GM12872 (cell line): ENCODE results near the gene TFCP2L1.

Source experiments
- TF ChIP-seq, protein P1 (sequence below): IDR thresholded peaks from 3 replicates; pipeline ENCODE4 v1.5.1; 2011; ENCODE audit warnings: low read depth, mild to moderate bottlenecking, low read length, moderate library complexity; ENCODE audit not compliant: insufficient read depth

TFCP2L1 gene

DNA sequence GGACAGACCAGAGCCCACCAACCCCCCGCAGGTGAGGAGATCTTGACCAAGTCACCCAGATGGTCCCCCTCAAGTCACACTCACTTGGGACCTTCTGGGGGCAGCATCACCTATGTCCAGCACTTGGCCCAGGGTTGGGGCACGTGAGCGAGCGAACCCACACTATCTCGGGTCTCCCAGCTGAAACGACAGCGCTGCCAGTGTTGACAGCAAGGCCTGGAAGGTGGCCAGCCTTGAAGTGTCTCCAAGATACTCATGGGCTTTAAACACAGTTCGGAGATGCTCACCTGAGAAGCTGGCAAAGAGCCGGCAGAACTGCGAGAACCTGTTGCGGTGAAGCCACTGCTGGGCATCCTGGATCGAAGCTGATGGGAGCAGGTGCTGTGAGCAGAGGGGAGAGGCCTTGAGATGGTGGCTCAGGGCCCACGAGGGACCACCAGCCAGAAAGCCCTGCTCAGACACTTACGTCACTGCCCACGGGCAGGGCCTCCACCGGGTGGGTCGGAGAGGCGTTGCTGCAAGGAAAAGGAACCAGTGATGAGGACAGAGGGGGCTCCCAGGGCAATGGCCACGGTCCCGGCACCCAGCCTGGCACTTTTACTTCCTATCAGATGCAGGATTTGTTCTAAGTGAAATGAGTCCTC, 47.5 kb downstream of the TFCP2L1 start:
- TF ChIP-seq, protein P1, sequence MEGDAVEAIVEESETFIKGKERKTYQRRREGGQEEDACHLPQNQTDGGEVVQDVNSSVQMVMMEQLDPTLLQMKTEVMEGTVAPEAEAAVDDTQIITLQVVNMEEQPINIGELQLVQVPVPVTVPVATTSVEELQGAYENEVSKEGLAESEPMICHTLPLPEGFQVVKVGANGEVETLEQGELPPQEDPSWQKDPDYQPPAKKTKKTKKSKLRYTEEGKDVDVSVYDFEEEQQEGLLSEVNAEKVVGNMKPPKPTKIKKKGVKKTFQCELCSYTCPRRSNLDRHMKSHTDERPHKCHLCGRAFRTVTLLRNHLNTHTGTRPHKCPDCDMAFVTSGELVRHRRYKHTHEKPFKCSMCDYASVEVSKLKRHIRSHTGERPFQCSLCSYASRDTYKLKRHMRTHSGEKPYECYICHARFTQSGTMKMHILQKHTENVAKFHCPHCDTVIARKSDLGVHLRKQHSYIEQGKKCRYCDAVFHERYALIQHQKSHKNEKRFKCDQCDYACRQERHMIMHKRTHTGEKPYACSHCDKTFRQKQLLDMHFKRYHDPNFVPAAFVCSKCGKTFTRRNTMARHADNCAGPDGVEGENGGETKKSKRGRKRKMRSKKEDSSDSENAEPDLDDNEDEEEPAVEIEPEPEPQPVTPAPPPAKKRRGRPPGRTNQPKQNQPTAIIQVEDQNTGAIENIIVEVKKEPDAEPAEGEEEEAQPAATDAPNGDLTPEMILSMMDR: no peak

DNA sequence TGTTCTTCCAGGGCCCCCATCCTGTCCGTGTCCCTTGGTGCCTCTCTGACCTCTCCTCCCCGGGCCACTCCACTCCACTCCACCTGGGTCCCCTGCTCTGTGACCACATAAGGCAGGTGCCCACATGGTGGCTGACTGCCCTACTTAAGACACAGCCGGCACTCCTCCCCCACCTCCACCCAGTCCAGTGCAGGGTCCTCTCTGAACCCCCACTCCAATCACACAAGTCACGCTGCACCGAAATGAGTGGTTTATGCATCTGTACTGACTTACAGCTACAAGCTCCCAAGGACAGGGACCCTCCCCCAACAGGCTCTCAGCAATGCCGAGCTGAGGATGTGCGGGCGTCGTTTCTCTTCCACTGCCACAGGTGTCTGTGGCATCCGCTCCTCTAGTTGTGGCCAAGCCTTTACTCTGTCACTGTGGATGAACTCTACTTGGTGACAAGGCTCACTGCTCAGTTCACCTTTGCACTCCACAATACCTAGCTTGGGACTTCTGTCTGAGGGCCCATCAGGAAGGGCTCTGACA, 48.3 kb downstream of the TFCP2L1 start:
- TF ChIP-seq, protein P1: no peak

DNA sequence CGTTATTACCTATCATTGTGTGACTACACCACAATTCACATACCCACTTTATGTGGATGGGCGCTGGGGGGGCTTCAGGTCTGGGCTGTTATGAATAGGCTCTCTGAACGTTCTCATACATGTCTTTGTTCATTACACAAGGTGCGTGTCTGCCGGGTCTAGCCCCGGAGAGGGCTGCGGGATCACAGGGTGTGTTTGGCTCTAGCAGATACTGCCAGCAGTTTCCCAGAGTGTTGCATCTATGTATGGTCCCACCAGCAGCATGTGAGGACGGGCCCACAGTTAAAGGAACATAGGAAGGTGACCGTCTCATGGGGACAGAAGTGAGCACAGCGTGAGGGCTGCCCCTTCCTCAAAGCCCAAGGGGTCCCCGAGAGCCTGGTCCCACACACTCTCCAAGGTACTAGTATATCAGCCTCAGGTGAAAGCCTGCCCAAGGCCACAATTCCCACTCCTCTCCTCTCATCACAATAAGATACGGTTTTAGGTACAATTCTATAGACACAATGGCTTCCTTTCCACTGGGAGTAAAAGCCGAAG, 48.8 kb downstream of the TFCP2L1 start:
- TF ChIP-seq, protein P1: no peak

DNA sequence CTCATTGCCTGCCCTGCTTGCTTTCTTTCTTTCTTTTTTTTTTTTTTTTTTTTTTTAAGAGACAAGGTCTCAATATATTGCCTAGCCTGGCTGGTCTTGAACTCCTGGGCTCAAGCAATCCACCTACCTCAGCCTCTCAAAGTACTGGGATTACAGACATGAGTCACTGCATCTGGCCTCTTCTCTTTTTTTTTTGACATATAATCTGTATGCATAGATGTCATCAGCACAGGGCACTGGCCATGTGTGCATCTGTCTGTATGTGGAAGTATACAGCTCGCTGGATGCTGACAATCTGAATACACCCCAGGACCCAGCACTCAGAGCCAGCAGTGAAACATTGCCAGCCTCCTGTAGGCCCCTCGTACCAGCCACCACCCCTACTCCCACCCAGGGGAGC, 49.5 kb downstream of the TFCP2L1 start:
- TF ChIP-seq, protein P1: no peak

DNA sequence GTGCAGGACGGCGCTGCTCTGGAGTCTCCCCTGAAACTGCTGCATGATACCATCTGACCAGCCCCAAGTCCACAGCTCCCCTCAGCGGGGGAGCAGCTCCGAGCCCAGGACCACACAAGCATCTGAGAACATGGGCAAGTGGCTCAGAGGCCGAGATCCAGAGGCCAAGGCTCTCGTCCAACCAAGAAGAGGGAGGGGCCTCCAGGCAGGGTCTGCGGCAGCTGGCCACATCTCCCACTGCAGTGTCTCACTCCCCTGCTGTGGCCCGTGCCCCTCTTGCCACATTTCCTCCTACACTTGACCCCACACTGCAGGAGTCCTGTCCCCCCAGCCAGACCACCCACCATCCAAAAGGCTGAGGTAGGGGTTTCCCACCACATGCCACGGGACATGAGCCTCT, 50.2 kb downstream of the TFCP2L1 start:
- TF ChIP-seq, protein P1: no peak

DNA sequence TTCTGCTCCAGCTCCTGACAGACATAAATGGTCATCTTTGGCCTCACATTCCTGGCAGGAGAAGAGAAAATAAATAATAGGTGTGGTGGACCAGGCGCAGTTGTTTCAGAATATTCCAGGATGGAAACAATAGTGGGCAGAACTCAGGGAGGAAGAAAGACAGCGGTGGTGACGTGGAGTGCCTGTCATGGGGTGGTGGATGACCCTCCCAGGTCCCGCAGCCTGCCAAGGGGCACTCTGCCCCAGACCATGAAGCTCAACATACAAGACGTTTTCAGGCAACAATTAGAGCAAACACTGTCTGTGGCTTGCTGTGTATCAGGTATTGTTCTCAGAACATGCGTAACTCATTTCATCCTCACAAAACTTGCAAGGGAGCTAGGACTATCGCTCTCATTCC, 50.9 kb downstream of the TFCP2L1 start:
- TF ChIP-seq, protein P1: no peak

DNA sequence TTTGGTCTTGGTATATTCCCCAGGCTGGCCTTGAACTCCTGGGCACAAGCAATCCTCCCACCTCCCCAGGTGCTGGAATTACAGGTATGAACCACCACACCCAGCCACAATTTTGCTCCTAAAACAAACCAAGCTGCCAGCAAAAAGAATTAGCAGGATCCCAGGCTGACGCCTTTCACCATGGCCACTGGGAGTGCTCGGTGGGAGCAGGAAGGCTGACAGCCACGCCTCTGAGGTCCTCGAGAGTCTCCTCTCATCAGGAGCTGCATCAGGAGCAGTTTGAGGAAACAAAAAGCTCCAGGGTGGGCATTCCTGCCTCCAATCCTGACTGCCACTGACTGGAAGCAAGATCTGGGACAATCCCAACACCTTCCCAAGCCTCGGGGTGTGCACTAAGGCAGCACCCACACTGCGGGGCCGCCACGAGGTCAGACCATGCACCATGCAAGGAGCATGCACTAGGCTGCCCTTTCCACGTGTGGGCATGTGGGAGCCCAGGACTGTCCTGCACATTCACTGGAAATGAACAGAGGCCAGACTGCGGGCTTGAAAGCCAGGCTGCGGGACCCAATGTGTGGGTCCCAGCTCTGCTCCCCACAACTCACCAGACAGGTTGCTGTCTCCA, 51.4 kb downstream of the TFCP2L1 start:
- TF ChIP-seq, protein P1: no peak
